ENCODE measurements around the gene UBALD2.
A peak's percentile ranks its signal among the peaks of the same experiment; 100 is the strongest.
"Not testable (repeated sequence)": the region's sequence is repeated elsewhere in the genome, so short reads cannot be mapped to it uniquely, and the experiment has no call there.

UBALD2 gene

DNA sequence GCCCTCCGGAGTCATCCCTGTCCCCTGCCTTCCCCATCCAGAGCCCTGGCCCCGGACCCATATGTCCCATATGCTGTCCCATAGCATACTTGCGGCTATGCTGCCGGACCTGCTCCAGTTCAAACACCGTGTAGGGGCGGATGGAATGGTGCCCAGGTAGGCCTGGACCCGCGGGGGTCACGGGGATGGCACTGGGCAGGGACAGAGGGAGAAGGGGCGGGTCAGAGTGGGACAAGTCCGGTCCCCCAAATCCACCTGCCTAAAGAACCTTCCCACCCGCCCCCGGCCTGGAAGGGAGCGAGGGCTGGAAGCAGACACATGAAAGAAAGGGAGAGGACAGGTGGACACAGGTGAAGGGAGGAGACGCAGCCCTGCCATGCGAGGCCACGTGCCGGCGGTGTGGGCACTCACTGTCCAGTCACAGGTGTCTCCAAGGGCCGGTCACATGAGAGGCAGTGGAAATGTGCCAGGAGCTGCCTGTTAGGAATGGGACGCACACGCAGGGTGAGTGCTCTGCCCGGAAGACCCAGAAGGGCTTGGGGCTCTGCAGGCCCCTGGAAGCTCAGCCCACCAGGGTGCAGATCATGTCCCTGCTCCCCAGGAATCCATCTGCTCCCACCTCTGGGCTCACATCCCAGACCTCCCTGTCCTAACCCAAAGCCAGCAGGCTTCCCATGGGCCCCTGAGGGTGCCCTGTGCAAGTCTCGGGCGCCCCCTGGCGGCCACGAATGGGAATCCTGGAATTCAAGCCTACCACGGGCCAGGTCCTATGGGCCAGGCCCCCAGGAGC is 14.0 kb downstream of the UBALD2 start:
- peak; percentile 20 for DNase-seq

DNA sequence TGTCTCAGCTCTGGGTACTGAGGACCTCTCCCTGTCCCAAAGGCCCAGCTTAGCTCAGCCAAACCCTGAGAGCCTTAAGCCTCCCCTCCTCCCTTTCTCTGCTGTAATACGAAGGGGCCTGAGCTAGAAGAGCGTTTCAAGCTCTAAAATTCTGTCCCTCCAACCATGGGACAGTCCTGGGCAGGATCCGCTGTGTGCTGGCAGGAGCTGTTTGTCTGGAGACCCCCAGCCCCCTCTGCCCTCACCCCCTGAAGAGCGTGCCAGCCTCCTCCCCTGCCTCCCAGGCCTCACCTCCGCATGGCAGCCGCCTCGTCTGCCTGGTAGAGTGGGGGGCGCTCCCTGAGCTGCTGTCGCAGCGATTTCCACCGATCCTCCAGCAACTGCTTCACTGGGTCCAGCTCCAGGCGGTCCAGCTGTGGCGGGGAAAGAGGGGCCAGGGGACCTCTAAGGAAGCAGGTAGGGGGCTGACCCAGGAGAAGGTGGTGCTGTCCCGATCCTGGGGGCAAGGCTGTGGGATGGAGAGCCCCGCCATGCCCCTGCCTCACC is 14.7 kb downstream of the UBALD2 start:
- DNase-seq: no peak

DNA sequence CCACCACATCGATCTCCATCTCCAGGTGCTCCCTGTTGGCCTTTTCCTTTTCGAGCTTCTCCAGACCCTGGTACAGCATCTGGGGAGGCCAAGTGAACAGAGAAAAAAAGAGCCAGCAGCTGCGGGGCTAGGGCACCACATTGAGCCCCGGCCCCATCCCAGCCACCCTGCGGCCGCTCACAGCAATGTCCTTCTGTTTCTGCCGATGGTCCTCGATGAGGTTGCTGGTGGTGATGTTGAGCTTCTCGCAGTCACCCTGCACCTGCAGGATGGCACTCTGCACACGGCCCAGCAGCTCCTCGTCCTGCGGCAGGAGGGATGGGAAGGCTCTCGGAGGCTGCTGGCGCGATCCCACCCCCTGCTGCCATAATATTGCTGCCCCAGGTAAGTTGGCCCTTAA is 15.5 kb downstream of the UBALD2 start:
- DNase-seq: no peak

- no peak for DNase-seq
Measured at GRCh38 chr17:76281573-76282371, 16.6 kb downstream of the UBALD2 start.

- DNase-seq: no peak
Measured at GRCh38 chr17:76292567-76292966, 27.4 kb downstream of the UBALD2 start.

DNA sequence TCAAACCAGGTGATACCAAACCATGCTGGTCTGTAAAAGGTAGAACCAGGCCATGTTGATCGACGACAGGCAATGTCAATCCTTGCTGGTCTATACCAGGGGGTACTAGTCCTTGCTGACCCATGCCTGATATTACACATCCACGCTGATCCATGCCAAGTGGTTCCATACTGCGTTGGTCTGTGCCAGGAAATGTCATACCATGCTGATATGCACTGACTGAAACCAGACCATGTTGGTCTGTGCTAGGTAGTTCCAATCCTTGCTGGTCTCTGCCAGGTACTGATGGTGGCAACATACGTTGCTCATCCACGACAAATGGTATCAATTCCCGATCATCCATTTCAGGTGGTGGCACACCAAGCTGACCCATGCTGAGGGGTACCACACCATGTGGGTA is 28.0 kb downstream of the UBALD2 start:
- DNase-seq: no peak

- no peak for DNase-seq
Measured at GRCh38 chr17:76296186-76296585, 31.0 kb downstream of the UBALD2 start.

DNA sequence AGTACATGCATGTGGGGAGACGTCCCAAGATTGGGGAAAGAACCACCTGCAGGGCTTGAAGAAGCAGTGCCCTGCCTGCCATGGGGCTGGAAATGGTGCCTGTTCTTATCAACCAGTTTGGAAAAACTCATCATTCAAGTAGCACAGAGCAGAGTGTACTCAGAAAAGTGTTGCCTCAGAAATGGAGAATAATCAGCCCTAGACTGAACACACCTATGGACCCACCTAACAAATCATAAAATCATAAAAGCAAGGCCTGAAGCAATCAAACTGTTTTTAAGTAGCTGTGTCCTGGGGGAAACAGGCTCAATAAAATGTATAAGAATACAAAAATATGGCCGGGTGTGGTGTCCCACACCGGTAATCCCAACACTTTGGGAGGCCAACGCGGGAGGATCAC is 31.7 kb downstream of the UBALD2 start:
- DNase-seq: no peak

DNA sequence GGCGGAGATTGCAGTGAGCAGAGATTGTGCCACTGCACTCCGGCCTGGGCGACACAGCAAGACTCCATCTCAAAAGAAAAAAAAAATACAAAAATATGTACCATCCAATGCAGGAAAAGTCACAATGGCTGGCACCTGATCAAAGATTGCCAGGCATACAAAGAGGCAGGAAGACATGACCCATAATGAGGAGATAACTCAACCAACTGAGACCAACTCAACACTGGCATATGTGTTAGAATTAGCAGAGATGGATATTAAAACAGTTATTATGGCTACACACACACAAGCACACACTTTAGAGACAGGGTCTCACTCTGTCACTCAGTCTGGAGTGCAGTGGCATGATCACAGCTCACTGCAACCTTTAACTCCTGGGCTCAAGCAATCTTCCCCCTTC is 32.3 kb downstream of the UBALD2 start:
- DNase-seq: no peak

- no peak for DNase-seq
Measured at GRCh38 chr17:76304226-76305134, 39.3 kb downstream of the UBALD2 start.

DNA sequence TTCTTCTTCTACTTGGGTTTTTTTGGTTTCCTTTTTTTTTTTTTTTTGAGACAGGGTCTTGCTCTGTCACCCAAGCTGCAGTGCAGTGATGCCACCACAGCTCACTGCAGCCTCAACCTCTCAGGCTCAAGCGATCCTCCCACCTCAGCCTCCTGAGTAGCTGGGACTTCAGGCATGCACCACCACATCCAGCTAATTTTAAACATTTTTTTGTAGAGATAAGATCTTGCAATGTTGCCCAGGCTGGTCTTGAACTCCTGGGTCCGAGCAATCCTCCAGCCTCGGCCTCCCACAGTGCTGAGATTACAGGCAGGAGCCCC is 39.9 kb downstream of the UBALD2 start:
- DNase-seq: not testable (repeated sequence)

- DNase-seq: no peak
Measured at GRCh38 chr17:76307299-76307965, 42.3 kb downstream of the UBALD2 start.

- DNase-seq: no peak
Measured at GRCh38 chr17:76307966-76308338, 42.8 kb downstream of the UBALD2 start, which contains the start of gene QRICH2. Gene QRICH2 (minus strand): TSS chr17:76308276. CDS start chr17:76307998, 278 bp downstream.

DNA sequence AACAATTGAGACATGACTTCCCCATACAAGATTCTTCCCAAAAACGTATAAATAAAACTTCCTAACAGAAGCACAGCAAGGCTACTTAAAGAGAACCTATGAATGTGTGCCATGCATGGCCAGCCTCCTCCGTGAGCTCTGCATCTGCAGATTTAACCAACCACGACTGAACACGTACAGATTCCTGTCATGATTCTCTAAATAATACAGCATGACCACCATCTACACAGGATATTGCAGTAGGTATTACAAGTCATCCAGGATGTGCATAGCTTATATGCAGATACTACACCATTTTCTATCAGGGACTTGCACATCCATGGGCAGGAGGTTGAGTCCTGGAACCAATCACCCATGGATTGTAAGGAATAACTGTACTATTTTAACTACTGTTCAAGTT is 44.3 kb downstream of the UBALD2 start:
- DNase-seq: no peak

DNA sequence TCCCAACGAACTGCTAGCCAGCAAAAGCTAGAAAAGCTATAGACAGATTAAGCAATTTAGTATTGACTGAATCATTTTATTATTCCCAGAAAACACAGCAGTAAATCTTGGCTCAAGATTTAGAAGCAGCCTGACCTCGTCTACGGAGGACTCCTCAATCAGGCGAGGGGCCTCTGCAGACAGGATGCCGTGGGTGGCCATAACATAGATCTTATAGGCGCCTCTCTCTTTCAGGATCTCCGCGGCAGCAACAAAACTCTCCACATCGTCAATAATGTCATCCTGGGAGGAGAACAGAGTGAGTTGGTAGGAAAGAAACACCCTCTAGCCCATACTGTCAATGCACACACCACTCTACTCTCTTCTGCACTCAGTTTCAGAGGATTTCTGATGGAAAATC is 47.6 kb downstream of the UBALD2 start:
- DNase-seq: no peak

DNA sequence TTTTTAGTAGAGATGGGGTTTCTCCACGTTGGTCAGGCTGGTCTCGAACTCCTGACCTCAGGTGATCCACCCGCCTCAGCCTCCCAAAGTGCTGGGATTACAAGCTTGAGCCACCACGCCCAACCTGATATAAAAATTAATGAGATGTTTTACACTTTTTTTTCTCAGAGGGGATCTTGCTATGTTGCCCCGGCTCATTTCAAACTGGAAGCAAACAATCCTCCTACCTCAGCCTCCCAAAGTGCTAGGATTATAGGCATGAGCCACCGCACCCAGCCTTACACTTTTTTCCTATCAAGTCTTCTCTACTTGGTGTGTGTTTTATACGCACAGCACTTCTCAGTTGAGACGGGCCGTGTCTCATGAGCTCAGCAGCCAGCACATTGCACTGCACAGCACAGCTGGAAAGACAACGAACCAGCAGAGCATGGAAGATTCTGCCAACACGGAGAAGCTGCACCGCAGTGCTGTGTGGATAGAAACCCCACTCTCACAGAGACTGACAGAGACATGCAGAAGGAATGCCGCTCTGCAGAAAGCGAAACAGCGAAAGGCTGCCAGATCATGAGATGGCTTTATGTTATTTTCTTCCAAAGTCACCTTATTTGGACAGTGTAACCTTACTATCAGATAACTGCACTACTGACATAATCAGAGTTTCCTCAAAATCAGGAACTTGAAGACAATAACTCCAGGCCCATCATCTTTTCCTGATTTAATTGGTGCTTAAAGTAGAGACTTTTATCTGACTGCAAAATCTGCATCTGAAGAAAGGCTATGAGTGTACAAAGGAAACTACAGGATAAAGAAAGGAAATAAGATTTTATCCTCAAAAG is 49.5 kb downstream of the UBALD2 start:
- DNase-seq: no peak

DNA sequence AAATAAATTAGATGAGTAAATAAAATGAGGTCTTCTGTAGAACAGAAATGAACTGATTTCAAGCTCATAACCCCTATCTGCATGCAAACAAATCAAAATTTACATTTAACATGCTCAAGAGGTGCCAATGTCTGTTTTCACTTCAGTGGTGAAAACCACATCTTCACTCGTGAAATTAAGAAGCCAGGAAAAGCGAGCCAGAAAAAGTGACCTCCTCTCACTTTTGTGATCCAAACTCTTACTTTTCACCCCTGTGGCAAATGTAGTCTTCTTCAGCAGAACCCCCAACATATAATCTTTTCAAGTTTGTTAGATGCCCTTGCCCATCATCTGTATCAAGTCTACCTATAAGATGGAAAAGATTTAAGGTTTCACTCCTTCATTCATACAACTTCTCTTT is 52.4 kb downstream of the UBALD2 start:
- no peak for DNase-seq

DNA sequence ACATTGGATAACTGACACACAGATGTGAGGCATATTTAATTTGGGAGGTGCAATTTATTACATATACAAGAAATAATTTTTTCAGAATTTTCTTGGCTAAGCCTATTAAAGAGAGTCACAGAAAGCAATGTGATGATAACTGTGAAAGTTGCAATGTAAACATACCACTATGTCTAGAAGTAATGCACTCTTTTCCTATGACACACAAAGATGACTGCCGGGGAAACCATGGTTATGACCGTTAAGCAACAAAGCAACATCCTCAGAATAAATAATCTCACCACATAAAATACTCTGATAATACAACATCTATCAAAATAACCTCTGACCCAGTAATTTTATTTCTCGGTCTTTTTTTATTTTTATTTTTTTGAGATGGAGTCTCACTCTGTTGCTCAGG is 53.4 kb downstream of the UBALD2 start:
- DNase-seq: no peak
